Activated CD4-positive, CD25-positive, alpha-beta regulatory T cell treated with anti-CD3 and anti-CD28 coated beads, Interleukin-2, amount 50 U/mL, for 16 hours (primary cell): ENCODE results near the gene DPP8.
"Not testable (repeated sequence)": the region's sequence is repeated elsewhere in the genome, so short reads cannot be mapped to it uniquely, and the experiment has no call there.

Experiments
- DNase-seq: peaks from one replicate; pipeline ENCODE4 v3.0.0-alpha.2; 2020; ENCODE audit warnings: low read depth, low spot score

The DPP8 gene

DNA sequence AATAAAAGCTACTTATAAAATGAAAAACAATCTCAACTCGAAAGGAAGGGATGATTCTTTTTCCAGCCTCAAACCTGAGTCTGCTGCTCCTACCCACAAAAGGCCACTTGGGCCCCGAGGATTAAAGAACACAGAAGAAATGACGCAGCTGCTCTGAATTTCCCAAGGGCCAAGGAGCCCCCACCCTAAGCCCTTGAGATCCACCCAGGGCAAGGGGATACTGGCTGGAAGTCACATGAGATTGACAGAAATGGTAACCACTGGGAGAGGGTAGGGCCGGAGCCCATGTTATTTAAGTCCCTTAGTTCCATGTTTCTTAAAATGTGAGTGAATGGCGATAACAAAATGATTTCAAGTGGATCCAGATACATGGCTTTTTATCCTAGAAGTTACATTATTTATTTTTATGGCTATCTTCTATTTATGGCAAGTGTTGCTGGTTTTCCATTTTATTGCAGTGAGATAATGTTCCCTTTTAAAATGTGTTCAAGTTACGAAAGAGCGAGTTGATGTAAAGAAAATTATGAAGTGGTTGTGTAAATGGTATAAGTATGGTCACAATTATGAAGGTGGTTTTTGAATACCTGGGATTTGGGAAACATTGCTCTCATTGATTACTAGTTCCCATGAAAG is 111.6 kb downstream of the DPP8 start:
- DNase-seq = no peak

DNA sequence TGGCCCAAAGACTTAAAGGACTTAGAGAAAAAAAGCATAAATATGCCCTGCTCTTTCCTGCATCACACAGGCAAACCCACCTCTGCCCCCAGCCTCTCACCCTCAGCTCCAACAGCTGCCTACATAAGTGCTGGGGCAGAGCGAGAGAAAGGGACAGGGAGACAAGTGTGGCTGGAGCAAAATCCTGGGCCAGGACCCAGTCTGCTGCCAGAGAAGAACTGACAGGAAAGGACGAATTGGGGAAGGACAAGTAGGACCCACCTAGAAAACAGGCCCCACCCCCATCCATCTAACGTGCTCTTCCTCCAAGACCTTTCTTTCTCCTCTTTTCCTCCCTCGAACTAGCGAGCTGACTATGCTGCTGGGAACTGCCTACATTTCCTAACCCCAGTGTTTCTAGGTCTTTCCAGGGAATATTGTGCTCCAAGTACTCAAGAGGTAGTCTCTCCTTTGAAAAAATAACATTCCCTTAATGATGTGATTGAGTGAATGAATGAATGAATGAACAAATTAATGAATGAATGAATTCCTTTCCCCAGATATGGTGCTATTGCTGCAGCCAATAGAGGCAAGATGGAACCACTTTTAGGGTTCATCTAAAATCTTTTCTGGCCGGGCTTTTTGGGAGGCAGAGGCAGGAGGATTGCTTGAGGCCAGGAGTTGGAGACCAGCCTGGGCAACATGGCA is 113.2 kb downstream of the DPP8 start:
- DNase-seq = no peak

DNA sequence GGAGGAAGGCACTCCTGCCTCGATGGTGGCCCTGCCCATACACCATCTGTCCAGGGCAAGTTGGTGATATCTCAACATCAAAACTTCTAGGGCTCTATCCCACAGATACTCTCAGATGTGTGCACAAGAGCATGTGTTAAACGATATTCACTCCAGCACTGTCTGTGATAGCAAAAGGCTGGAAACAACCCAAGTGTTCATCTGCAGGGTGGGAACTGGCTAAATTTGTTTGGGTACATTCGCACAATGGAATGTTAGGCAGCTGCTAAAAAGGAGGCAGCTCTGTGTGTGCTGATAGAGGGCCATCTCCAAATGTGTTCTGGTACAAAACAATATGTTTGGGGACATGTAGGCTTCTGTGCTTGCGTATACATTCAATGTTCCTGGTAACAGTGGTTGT is 114.5 kb downstream of the DPP8 start:
- no peak for DNase-seq

DNA sequence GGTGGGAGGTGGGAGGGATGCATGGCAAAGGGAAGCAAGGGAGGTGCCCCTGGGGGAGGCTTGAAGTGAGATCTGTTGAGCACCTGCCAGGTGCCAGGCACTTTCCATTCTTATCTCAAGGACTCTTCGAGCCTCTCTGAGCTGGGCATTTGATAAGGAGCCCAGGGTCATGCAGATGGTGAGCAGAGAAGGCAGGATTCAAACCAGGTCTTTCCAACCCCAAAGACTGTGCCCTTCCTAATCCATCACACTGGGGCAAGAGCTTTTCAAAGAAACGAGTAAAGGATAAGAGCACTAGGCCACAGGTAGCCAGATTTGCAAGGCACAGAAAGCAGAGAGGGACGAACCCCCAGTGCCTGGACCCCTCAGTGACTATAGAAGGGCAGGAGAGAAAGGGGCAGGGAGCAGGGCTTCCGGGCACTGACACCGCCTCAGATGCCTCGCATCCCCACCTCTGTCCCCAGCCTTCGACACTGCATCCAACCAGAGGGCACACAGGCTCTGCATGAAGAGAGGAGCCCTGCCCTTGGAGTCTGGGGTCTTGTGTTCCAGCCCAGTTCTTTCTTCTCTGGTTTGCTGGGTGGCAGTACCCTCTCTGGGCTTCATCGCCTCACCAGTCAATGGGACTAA is 115.8 kb downstream of the DPP8 start:
- no peak for DNase-seq

DNA sequence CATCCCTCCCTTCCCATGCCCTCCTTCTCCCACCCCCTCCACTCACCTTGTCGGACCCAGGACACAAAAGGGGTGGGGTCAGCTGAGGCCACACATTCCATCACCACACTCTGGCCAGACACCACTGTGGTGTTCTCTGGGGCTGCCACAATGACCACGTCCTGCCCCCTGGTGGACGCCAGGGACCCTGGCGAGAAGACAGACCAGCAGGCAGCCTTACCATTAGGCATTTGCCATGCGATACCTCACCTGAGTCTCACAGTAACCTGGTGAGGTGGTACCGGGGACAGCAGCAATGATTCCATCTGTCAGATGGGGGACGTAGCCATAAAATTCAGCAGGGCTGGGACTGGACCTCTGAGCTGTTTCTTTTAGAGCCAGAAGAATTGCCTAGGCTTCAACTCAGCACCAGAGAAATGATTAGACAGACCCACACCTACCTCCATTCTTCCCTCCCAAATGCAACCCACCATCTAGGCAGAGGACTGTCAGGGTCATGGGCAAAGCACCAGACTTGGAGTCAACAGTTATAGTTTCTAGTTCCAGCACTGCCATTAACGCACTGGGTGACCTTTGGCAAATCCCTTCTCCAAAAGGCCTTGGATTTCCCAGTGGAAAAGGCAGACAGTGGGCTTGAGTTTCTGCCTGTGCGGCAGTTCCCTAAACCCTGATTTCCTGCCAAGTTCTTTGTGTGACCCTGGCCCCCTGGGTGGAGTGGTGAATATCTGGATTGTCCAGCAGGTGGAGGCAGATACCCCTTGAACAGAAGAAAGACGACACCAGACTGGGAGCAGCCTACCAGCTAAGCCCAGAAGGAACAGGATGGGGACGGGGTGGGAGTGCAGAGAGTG is 116.5 kb downstream of the DPP8 start:
- peak; percentile 22 for DNase-seq

DNA sequence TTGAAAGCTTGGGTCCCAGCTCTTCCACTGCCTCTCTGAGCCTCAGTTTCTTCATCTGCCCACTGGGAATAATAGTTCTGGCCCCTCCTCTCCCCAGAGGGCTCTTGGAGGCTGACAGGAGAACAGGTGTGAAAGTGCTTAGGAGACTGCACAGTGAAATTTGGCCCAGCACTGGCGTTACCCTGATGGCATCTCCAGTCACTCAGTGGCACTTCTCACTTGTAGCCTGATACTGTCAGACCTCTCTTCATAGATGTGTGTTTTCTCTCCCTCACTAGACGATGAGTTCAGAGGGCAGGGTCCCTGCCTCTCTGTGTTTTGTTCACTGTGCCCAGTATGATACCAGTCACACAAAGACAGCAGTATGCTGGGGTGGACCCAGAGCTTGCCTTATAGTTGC is 117.5 kb downstream of the DPP8 start:
- DNase-seq = no peak

DNA sequence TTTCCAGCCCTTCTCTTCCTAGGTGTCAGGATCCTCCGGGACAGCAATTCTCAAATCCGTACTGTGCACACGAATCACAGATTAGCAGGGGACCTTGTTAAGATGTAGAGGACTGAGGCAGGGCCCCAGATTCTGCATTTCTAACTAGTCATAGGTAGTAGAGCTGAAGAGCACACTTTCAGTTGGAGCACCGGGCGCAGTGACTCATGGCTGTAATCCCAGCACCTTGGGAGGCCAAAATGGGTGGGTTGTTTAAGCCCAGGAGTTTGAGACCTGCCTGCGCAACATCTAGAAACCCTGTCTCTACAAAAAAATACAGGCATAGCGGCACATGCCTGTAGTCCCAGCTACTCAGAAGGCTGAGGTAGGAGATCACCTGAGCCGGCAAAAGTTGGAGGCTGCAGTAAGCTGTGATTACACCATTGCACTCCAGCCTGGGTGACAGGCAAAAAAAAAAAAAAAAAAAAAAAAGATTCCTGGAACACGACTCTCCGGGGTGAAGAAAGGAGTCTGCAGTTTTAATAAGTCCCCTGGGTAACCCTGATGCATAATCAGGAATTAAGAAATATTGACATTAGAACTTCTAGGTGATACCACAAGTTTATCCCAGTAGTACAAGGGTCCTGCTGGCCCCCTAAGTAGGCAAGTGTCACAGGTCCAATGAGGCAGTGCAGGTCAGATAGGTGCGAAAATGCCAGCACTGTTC is 118.3 kb downstream of the DPP8 start:
- no peak for DNase-seq

DNA sequence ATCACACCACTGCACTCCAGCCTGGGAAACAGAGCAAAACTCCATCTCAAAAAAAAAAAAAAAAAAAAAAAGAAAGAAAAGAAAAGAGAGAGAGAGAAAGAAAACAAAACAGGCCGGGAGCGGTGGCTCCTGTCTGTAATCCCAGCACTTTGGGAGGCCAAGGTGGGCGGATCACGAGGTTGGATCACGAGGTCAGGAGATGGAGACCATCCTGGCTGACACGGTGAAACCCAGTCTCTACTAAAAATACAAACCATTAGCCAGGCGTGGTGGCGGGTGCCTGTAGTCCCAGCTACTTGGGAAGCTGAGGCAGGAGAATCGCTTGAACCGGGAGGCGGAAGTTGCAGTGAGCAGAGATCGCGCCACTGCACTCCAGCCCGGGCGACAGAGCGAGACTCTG is 119.0 kb downstream of the DPP8 start:
- not testable (repeated sequence) for DNase-seq

DNA sequence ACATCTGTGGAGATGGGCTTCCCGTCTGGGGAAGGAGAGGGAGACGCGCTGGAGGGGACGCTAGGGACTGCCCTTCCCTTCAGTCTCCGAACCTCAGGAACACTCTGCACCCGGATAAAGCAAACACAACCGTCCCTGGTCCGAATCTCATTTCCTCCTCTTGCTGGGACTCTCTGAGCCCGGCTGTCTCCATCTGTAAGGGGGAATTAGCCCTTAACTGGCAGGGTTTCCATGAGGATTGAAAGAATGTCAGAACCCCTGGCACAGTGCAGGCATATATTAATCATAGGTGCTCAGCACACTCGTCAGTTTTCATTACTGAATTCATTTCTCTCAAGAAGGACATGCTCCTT is 120.5 kb downstream of the DPP8 start:
- no peak for DNase-seq

DNA sequence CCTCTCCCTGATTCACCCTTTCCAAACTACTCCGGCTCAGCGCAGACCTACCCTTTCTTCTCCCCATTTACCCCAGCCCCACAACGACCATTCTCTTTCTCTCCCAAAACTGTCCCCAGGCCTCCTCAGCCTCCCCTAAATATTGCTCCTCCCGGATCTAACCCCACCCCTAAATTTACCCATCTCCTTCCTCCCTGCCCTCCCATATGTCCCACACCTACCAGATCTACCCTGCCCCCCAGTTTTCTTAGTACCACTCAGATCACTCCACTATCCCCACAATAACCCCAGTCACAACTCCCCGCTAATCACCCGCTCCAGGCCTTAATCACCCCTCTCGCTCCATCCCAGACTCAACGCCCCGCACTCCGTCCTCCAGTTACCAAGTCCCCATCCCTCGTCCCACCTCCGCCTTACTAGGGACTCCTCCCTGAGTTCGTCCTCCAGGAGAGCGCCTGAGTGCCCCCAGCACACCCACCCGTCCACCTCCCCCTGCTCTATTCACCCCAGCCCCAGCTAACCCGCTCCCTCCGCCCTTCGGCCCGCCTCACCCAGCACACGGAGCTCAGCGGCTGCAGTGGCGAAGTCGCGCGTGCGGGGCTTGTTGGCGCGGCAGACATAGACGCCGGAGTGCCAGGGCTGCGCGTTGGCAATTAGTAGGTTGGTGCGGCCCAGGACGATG is 121.1 kb downstream of the DPP8 start:
- no peak for DNase-seq

DNA sequence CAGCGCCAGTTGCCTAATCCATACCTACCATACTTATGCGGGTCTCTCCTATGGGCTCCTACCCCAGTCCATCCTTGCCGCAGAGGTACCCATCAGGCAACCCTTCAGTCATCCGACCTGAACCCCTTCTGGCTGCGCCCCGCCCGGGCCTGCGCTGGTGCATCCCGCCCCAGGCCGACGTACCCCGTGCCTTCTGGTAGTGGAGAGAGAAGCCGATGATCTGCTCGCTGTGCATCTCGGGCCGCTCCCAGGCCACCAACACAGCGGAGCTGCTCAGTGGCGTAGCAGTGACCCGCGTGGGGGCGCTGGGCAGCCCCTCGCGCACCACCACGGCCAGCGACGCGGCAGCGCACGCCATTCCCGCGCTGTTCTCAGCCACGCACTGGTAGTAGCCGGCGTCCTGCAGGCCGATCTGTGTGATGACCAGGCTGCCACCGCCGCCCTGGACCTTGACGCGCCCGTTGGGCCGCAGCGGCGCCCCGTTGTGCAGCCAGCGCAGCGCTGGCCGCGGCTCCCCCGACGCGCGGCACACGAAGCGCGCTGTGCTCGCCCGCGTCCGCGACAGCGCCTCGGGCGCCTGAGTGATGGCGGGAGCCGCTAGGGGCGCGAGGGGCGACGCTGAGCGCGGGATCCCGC is 121.8 kb downstream of the DPP8 start:
- DNase-seq = no peak

DNA sequence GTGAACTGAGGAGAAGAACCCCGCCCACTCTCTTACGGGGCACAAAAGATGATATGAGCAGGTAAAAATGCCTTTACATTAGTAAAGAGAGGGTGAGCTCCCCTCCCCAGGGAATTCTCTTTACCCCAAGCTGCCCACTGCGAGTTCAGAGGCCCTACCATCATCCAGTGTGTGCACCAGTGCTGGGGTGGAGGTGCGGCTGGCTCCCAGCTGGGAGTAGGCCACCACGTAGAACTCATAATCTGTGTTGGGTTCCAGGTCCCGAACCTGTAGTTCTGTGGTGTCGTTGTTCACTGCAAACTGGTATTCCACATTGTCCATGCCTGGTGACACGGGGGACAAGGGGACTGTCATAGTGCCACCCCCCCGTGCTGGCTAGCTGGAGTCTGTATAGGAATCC is 122.6 kb downstream of the DPP8 start:
- no peak for DNase-seq

DNA sequence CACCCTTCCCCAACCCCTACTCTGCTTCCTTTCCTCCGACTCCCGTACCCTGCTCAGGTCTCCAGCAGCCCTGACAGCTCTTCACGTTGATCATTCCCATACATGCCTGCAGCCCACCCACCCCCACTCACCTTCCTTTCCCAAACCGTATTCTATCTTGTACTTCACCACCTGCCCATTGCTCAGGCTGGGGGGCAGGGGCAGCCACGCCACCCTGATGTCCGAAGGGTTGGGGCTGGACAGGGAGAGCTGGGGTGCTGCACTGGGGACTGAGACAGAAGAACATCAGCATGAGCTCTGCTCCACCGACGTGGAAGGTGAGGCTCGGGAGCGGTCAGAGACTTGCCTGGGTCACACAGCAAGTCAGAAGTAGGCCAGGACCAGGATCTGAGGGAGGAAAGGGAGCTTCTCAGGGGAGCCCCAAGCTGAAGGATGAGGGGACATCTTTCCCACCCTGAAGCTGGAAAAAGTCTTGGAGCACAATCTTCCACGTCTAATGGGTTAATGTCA is 123.2 kb downstream of the DPP8 start:
- DNase-seq = no peak

DNA sequence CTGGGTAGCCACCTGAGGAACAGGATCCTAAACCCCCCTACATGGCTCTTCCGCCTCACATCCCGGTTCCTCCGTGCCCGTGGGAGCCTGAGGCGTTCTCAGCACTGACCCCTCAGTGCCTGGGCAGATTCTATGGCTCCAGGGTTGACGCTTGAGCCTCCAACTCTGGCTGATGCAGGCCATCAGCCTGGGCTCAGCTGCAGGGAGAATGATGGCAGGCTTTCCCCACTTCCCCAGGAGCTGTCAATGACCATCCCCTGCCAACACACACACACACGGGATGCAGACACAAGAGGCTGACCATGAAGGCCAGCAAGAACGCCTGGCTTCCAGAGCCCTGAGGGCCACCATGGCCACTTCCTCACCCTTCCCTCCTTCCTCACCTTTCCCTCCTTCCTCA is 123.9 kb downstream of the DPP8 start:
- DNase-seq = no peak

DNA sequence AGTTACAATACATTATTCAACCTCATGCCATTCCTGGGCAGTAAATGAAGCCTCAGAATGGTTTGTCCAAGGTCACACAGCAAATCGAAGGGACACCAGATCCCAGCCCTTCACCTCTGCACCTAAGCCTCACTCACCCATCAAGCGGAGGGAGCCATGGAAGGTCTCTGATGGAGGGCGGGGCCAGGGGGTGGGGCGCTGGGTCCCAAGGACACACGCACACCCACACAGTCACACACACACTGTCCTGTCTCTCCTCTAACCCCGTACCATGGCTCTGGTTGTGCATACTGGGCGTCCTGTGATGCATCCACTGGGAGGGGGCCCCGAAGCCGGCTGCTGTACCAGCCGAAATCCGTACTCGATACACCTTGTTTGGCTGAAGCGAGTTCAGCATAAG is 124.4 kb downstream of the DPP8 start:
- no peak for DNase-seq
